ENCODE measurements around the gene NPPA. TPM values are rescaled to one million over a fixed set of nuclear protein-coding genes. Genes with fewer than 3 reads are reported as not detected.

Gene NPPA
- total RNA-seq, 1 experiment from 2014 or later = not detected

- no peak overlapping the region for H3K27ac ChIP-seq (ENCODE audit: insufficient read length, low read depth, low read length)
- no peak overlapping the region for H3K56ac ChIP-seq (ENCODE audit: insufficient read length, low read depth, low read length)
- no peak for TF ChIP-seq CTCF (conservative IDR thresholded peaks at IDR 0.05)
- no peaks in the 10 kb centered on the region for H3K27me3 Mint-ChIP-seq (ENCODE audit: low read depth)
- H3K4me2 ChIP-seq (ENCODE audit: insufficient read depth, insufficient read length, low read length) = no peak overlapping the region
- peaks cover 3 to 16% of the 10 kb centered on the region in 2 experiments for H3K4me1 Mint-ChIP-seq
- H2AFZ ChIP-seq (ENCODE audit: low read length) = no peak overlapping the region
- no peaks in the 10 kb centered on the region; the same call in 1 of the 2 replicates for H3K4me1 ChIP-seq (ENCODE audit: insufficient read depth, low read length)
- peak overlapping the region in 1 of 3 experiments; percentile 76; a peak in 1 of 7 replicates for H3K27ac Mint-ChIP-seq
- H3K23ac ChIP-seq (ENCODE audit: insufficient read length, low read depth, low read length) = no peak overlapping the region
- H3K23me2 ChIP-seq (ENCODE audit: insufficient read length, low read depth, low read length, poor library complexity, severe bottlenecking) = no peaks in the 10 kb centered on the region
- H4K8ac ChIP-seq (replicated peaks; ENCODE audit: insufficient read length, low read depth, low read length) = no peak overlapping the region
- no peak for DNase-seq
- no peak overlapping the region for H3K9ac ChIP-seq (ENCODE audit: extremely low read depth, insufficient read length, low read length)
- WGBS (ENCODE audit: extremely low coverage, insufficient read length, low lambda C conversion rate) = no CpG with 5 or more reads among the region's 15 CpGs
- H2BK20ac ChIP-seq (ENCODE audit: low read depth, low read length, poor library complexity, severe bottlenecking) = no peak overlapping the region
- H3K79me2 ChIP-seq (ENCODE audit: insufficient read depth, low read length) = no peaks in the 10 kb centered on the region
- H4K91ac ChIP-seq (ENCODE audit: insufficient read length, low read depth, low read length) = no peak overlapping the region
- H3K9me3 ChIP-seq (ENCODE audit: control insufficient read depth, low read depth, low read length) = no peaks in the 10 kb centered on the region
- no peaks in the 10 kb centered on the region for H3K9me3 Mint-ChIP-seq
- H2BK12ac ChIP-seq (ENCODE audit: insufficient read length, low read depth, low read length) = no peak overlapping the region
- no peak overlapping the region for H2BK15ac ChIP-seq (ENCODE audit: low read depth, low read length)
- H3K18ac ChIP-seq (ENCODE audit: insufficient read length, low read depth, low read length) = no peak overlapping the region
- no peak overlapping the region for H2BK120ac ChIP-seq (ENCODE audit: low read depth, low read length, poor library complexity, severe bottlenecking)
- H3K36me3 Mint-ChIP-seq (ENCODE audit: insufficient read depth in 1 of 3, low read depth in 3 of 3) = no peaks in the 10 kb centered on the region
- H2BK5ac ChIP-seq (ENCODE audit: insufficient read length, low read length) = no peak overlapping the region
- no peak overlapping the region for H3T11ph ChIP-seq (ENCODE audit: low read length)
- H2AK5ac ChIP-seq (ENCODE audit: insufficient read length, low read length) = no peak overlapping the region
- H3K27me3 ChIP-seq (ENCODE audit: insufficient read depth, low read length) = no peaks in the 10 kb centered on the region
- H3K4me3 Mint-ChIP-seq = no peak overlapping the region
- no peak overlapping the region for H3K14ac ChIP-seq (ENCODE audit: insufficient read depth, low read length)
- no peaks in the 10 kb centered on the region for H4K20me1 ChIP-seq (ENCODE audit: control insufficient read depth, insufficient read depth, insufficient read length)
- no peak overlapping the region for H4K5ac ChIP-seq (ENCODE audit: insufficient read length, low read depth, low read length)
- no peak overlapping the region for H3K4ac ChIP-seq (ENCODE audit: low read depth, low read length)
- H3K79me1 ChIP-seq (ENCODE audit: insufficient read depth, low read depth, low read length, poor library complexity, severe bottlenecking) = no peaks in the 10 kb centered on the region
Observed at GRCh38 chr1:11888206-11888876, 40.8 kb upstream of the NPPA start.

Data from H9 (cell line).